HCT116 (cell line): ENCODE results near the gene MCAT.

Experiments used
- CTCF ChIP-seq, 3 experiments: fragments of 200-600 bp in 1 of 3; sonication (generic) in 1 of 3; IDR thresholded peaks in 2 of 3; conservative IDR thresholded peaks in 1 of 3; 2 replicates each; pipeline ENCODE4 v1.5.1; 2012 to 2017; ENCODE audit warnings: low read depth in 2 of 3, low read length in 2 of 3, antibody characterized with exemption in 1 of 3, borderline replicate concordance in 1 of 3, control low read depth in 1 of 3, mild to moderate bottlenecking in 1 of 3, mixed read lengths in 1 of 3, mixed run types in 1 of 3, moderate library complexity in 1 of 3; ENCODE audit not compliant: insufficient read depth in 1 of 3
- POLR2A ChIP-seq: IDR thresholded peaks from 2 replicates; pipeline ENCODE4 v1.7.0; 2011; ENCODE audit warnings: borderline replicate concordance; ENCODE audit not compliant: insufficient read depth, insufficient read length; ENCODE audit errors: extremely low read depth

DNA sequence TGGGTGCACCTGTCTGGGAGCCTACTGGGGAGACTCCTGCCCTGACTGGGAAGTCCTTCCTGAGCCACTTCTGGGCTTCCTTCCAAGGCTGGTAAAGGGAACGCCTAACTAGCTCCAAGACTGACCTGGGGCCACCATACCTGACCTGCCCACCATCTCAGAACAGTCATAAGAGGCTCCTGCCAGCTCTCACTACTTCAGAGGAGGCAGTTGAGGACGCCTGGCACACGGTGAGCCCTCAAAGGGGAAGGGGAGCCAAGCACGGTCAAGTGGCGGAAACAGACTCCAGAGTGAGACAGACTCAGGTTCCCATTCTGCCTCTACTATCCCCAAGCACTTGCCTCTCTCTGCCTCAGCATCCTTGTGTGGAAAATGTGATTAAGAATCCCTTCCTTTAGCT lies 7.6 kb downstream of the MCAT start:
- TF ChIP-seq CTCF (IDR thresholded peaks at IDR 0.05 in 2 of 3, conservative IDR thresholded peaks at IDR 0.05 in 1 of 3; ENCODE audit: borderline replicate concordance in 1 of 3, insufficient read depth in 1 of 3, low read depth in 2 of 3, low read length in 2 of 3) (no peak), POLR2A (no peak)
